ENCODE results near the gene RAPGEF4. TPM values are rescaled to one million over a fixed set of nuclear protein-coding genes. Genes with fewer than 3 reads are reported as not detected.
A peak's percentile ranks its signal among the peaks of the same experiment; 100 is the strongest.

Gene RAPGEF4
- total RNA-seq, 1 donor from 2014 or later: 0.91 TPM

GRCh38 chr2:172953970-172954852 is 218.6 kb downstream of the RAPGEF4 start:
- peaks cover 7% of the 10 kb centered on the region for H3K4me1 Mint-ChIP-seq (ENCODE audit: low read depth)
- H3K36me3 Mint-ChIP-seq (ENCODE audit: low read depth): no peaks in the 10 kb centered on the region
- DNase-seq (ENCODE audit: low spot score): no peak
- intact Hi-C loops (cut with micrococcal nuclease): no loop called here
- H3K4me3 Mint-ChIP-seq (ENCODE audit: low read depth): no peak overlapping the region
- no peaks in the 10 kb centered on the region for H3K27me3 Mint-ChIP-seq (ENCODE audit: low read depth)
- H3K27ac Mint-ChIP-seq: no peak overlapping the region
- no peaks in the 10 kb centered on the region for H3K9me3 Mint-ChIP-seq

GRCh38 chr2:172955587-172955986 is 219.9 kb downstream of the RAPGEF4 start:
- H3K4me3 Mint-ChIP-seq (ENCODE audit: low read depth): no peak overlapping the region
- no peak for DNase-seq (ENCODE audit: low spot score)
- no peaks in the 10 kb centered on the region for H3K9me3 Mint-ChIP-seq
- intact Hi-C loops (cut with micrococcal nuclease): no loop called here
- no peak overlapping the region for H3K27ac Mint-ChIP-seq
- H3K36me3 Mint-ChIP-seq (ENCODE audit: low read depth): no peaks in the 10 kb centered on the region
- H3K27me3 Mint-ChIP-seq (ENCODE audit: low read depth): no peaks in the 10 kb centered on the region
- H3K4me1 Mint-ChIP-seq (ENCODE audit: low read depth): peaks cover 7% of the 10 kb centered on the region

GRCh38 chr2:172957734-172958133 is 222.1 kb downstream of the RAPGEF4 start:
- Mint-ChIP-seq H3K27me3 (ENCODE audit: low read depth) (no peaks in the 10 kb centered on the region), H3K9me3 (no peaks in the 10 kb centered on the region), H3K4me1 (ENCODE audit: low read depth) (peaks cover 12% of the 10 kb centered on the region), H3K27ac (no peak overlapping the region), H3K36me3 (ENCODE audit: low read depth) (no peaks in the 10 kb centered on the region), H3K4me3 (ENCODE audit: low read depth) (no peak overlapping the region)
- DNase-seq (ENCODE audit: low spot score): no peak
- intact Hi-C loops (cut with micrococcal nuclease): no loop called here

- intact Hi-C loops (cut with micrococcal nuclease): no loop called here
- no peak overlapping the region for H3K27ac Mint-ChIP-seq
Observed at GRCh38 chr2:172962082-172962481, 226.4 kb downstream of the RAPGEF4 start.

GRCh38 chr2:172962824-172963223 is 227.2 kb downstream of the RAPGEF4 start:
- Mint-ChIP-seq H3K27ac (peak overlapping the region; percentile 43), H3K36me3 (ENCODE audit: low read depth) (no peaks in the 10 kb centered on the region), H3K27me3 (ENCODE audit: low read depth) (no peaks in the 10 kb centered on the region), H3K4me1 (ENCODE audit: low read depth) (peaks cover 16% of the 10 kb centered on the region), H3K9me3 (no peaks in the 10 kb centered on the region), H3K4me3 (ENCODE audit: low read depth) (no peak overlapping the region)
- intact Hi-C loops (cut with micrococcal nuclease): no loop called here
- no peak for DNase-seq (ENCODE audit: low spot score)

More at GRCh38 chr2:172962082-172962481, 226.4 kb downstream of the RAPGEF4 start:
- Mint-ChIP-seq H3K9me3 (no peaks in the 10 kb centered on the region), H3K4me3 (ENCODE audit: low read depth) (no peak overlapping the region), H3K27me3 (ENCODE audit: low read depth) (no peaks in the 10 kb centered on the region), H3K4me1 (ENCODE audit: low read depth) (peaks cover 16% of the 10 kb centered on the region), H3K36me3 (ENCODE audit: low read depth) (no peaks in the 10 kb centered on the region)
- no peak for DNase-seq (ENCODE audit: low spot score)

- Mint-ChIP-seq H3K4me3 (ENCODE audit: low read depth) (no peak overlapping the region), H3K9me3 (no peaks in the 10 kb centered on the region), H3K27me3 (ENCODE audit: low read depth) (no peaks in the 10 kb centered on the region), H3K36me3 (ENCODE audit: low read depth) (no peaks in the 10 kb centered on the region), H3K4me1 (ENCODE audit: low read depth) (peaks cover 16% of the 10 kb centered on the region), H3K27ac (no peak overlapping the region)
- intact Hi-C loops (cut with micrococcal nuclease): no loop called here
- no peak for DNase-seq (ENCODE audit: low spot score)
Observed at GRCh38 chr2:172964511-172965139, 229.0 kb downstream of the RAPGEF4 start.

- Mint-ChIP-seq H3K4me1 (ENCODE audit: low read depth) (peaks cover 21% of the 10 kb centered on the region), H3K27ac (no peak overlapping the region), H3K27me3 (ENCODE audit: low read depth) (no peaks in the 10 kb centered on the region), H3K4me3 (ENCODE audit: low read depth) (no peak overlapping the region), H3K9me3 (no peaks in the 10 kb centered on the region), H3K36me3 (ENCODE audit: low read depth) (no peaks in the 10 kb centered on the region)
- intact Hi-C loops (cut with micrococcal nuclease): no loop called here
- DNase-seq (ENCODE audit: low spot score): no peak
Observed at GRCh38 chr2:172965433-172966212, 230.0 kb downstream of the RAPGEF4 start.

- intact Hi-C loops (cut with micrococcal nuclease): no loop called here
- H3K9me3 Mint-ChIP-seq: no peaks in the 10 kb centered on the region
- peaks cover 2% of the 10 kb centered on the region for H3K27me3 Mint-ChIP-seq (ENCODE audit: low read depth)
Observed at GRCh38 chr2:172967036-172967982, 231.7 kb downstream of the RAPGEF4 start.

GRCh38 chr2:172968061-172968469 is 232.4 kb downstream of the RAPGEF4 start:
- no peak for DNase-seq (ENCODE audit: low spot score)
- Mint-ChIP-seq H3K4me3 (ENCODE audit: low read depth) (no peak overlapping the region), H3K4me1 (ENCODE audit: low read depth) (peaks cover 13% of the 10 kb centered on the region), H3K36me3 (ENCODE audit: low read depth) (no peaks in the 10 kb centered on the region), H3K9me3 (no peaks in the 10 kb centered on the region), H3K27me3 (ENCODE audit: low read depth) (peaks cover 3% of the 10 kb centered on the region), H3K27ac (no peak overlapping the region)
- intact Hi-C loops (cut with micrococcal nuclease): no loop called here

More at GRCh38 chr2:172967036-172967982, 231.7 kb downstream of the RAPGEF4 start:
- Mint-ChIP-seq H3K27ac (no peak overlapping the region), H3K4me1 (ENCODE audit: low read depth) (peaks cover 20% of the 10 kb centered on the region), H3K4me3 (ENCODE audit: low read depth) (no peak overlapping the region), H3K36me3 (ENCODE audit: low read depth) (no peaks in the 10 kb centered on the region)
- DNase-seq (ENCODE audit: low spot score): no peak

- DNase-seq (ENCODE audit: low spot score): no peak
- Mint-ChIP-seq H3K27me3 (ENCODE audit: low read depth) (peaks cover 6% of the 10 kb centered on the region), H3K27ac (no peak overlapping the region), H3K36me3 (ENCODE audit: low read depth) (no peaks in the 10 kb centered on the region), H3K4me3 (ENCODE audit: low read depth) (no peak overlapping the region), H3K4me1 (ENCODE audit: low read depth) (peaks cover 10% of the 10 kb centered on the region), H3K9me3 (no peaks in the 10 kb centered on the region)
- intact Hi-C loops (cut with micrococcal nuclease): no loop called here
Observed at GRCh38 chr2:172969166-172969565, 233.5 kb downstream of the RAPGEF4 start.

GRCh38 chr2:172969609-172970008 is 234.0 kb downstream of the RAPGEF4 start:
- Mint-ChIP-seq H3K27me3 (ENCODE audit: low read depth) (peaks cover 6% of the 10 kb centered on the region), H3K36me3 (ENCODE audit: low read depth) (no peaks in the 10 kb centered on the region), H3K4me3 (ENCODE audit: low read depth) (no peak overlapping the region), H3K9me3 (no peaks in the 10 kb centered on the region), H3K4me1 (ENCODE audit: low read depth) (peaks cover 10% of the 10 kb centered on the region), H3K27ac (no peak overlapping the region)
- DNase-seq (ENCODE audit: low spot score): no peak
- intact Hi-C loops (cut with micrococcal nuclease): no loop called here

GRCh38 chr2:172970660-172971059 is 235.0 kb downstream of the RAPGEF4 start:
- peaks cover 9% of the 10 kb centered on the region for H3K27me3 Mint-ChIP-seq (ENCODE audit: low read depth)
- H3K27ac Mint-ChIP-seq: no peak overlapping the region
- no peaks in the 10 kb centered on the region for H3K36me3 Mint-ChIP-seq (ENCODE audit: low read depth)
- intact Hi-C loops (cut with micrococcal nuclease): no loop called here
- peaks cover 10% of the 10 kb centered on the region for H3K4me1 Mint-ChIP-seq (ENCODE audit: low read depth)
- DNase-seq (ENCODE audit: low spot score): no peak
- H3K4me3 Mint-ChIP-seq (ENCODE audit: low read depth): no peak overlapping the region
- no peaks in the 10 kb centered on the region for H3K9me3 Mint-ChIP-seq
